Esophagus muscularis mucosa (tissue), 4 donors: Measurements from ENCODE around the gene PLEKHA5. TPM values are rescaled to one million over a fixed set of nuclear protein-coding genes. Genes with fewer than 3 reads are reported as not detected.

Source experiments
- DNase-seq: peaks from one replicate; pipeline ENCODE4 v3.0.0-alpha.2; 2017; ENCODE audit errors: extremely low spot score
- H3K27ac ChIP-seq, 4 donors: fragments of 200-600 bp; sonication (generic); replicated peaks in 1 of 4; 1 replicate in 3 of 4; 2 replicates in 1 of 4; pipeline ENCODE4 v1.5.1; 2016 to 2019; ENCODE audit warnings: mild to moderate bottlenecking in 1 of 4
- H3K27me3 ChIP-seq, 4 donors: fragments of 200-600 bp; sonication (generic); one replicate each; pipeline versions ENCODE4 v1.5.1 to v1.6.0; 2016 to 2019
- H3K36me3 ChIP-seq, 4 donors: fragments of 200-600 bp; sonication (generic); one replicate each; pipeline ENCODE4 v1.5.1; 2016 to 2019
- H3K4me1 ChIP-seq, 4 donors: fragments of 200-600 bp; sonication (generic); one replicate each; pipeline ENCODE4 v1.5.1; 2016 to 2019
- H3K4me3 ChIP-seq, 4 donors: fragments of 200-600 bp; sonication (generic); 1 replicate in 2 of 4; 2 replicates in 2 of 4; pipeline ENCODE4 v1.5.1; 2016 to 2019; ENCODE audit warnings: mild to moderate bottlenecking in 4 of 4, moderate library complexity in 1 of 4
- H3K9me3 ChIP-seq, 4 donors: fragments of 200-600 bp; sonication (generic); 1 replicate in 3 of 4; 2 replicates in 1 of 4; pipeline ENCODE4 v1.5.1; 2016 to 2019
- CTCF ChIP-seq, 3 experiments: fragments of 200-600 bp in 2 of 3; fragments of 450-650 bp in 1 of 3; sonication (generic) in 2 of 3; IDR thresholded peaks; one replicate each; pipeline ENCODE4 v1.5.1; 2017 to 2019; ENCODE audit warnings: antibody characterized with exemption in 3 of 3, mild to moderate bottlenecking in 2 of 3, moderate library complexity in 1 of 3
- EP300 ChIP-seq: sonication (generic); formaldehyde crosslinking; IDR thresholded peaks from one replicate; pipeline ENCODE4 v1.6.1; 2017; ENCODE audit warnings: antibody characterized with exemption
- POLR2A ChIP-seq: fragments of 450-650 bp; IDR thresholded peaks from one replicate; pipeline ENCODE4 v1.6.1; 2017; ENCODE audit warnings: antibody characterized with exemption, moderate library complexity, mild to moderate bottlenecking, low read depth
- POLR2AphosphoS5 ChIP-seq, 2 donors: sonication (generic); formaldehyde crosslinking; IDR thresholded peaks; one replicate each; pipeline ENCODE4 v1.6.1; 2017; ENCODE audit warnings: antibody characterized with exemption in 2 of 2
- WGBS: methylation state at CpG from one replicate; pipeline ENCODE4 v1.1.5; 2018; 5-methylcytosine and 5-hydroxymethylcytosine counted together
- intact Hi-C: fragments of 100-400 bp; cut with DNase I; formaldehyde crosslinking; loops from one replicate; pipeline ENCODE4 v1.15.1; 2023
- total RNA-seq, 4 donors: library from RNA; depleted of rRNA; stranded (reverse); fragments of >200 nt; gene quantifications; one replicate each; pipeline versions ENCODE4 v1.1.0 to v1.2.1, GENCODE V29; 2016

Gene PLEKHA5
- total RNA-seq, 4 donors from 2014 or later = 50.7 to 88.5 (median 58.6) TPM

GRCh38 chr12:19130224-19131024 lies 891 bp downstream of the PLEKHA5 start:
- intact Hi-C loops = loop anchor here (10.0 kb wide), 1 partner anchor 54 kb away; no protein-coding TSS in a partner anchor
- H3K27me3 ChIP-seq = no peaks in the 10 kb centered on the region
- peak overlapping the region; percentile 94 to 97 (median 96) for H3K27ac ChIP-seq
- under 1% methylated on average over 33 of the region's 61 CpGs for WGBS
- TF ChIP-seq POLR2AphosphoS5 (IDR thresholded peaks at IDR 0.05) (peak in 1 of 2 donors; percentile 36), EP300 (no peak), POLR2A (no peak), CTCF (IDR thresholded peaks at IDR 0.05) (peak in 1 of 3 experiments; percentile 4)
- no peaks in the 10 kb centered on the region for H3K36me3 ChIP-seq
- peaks cover 0 to 25% (median 14%) of the 10 kb centered on the region in 4 donors for H3K9me3 ChIP-seq
- peak overlapping the region; percentile 86 to 100 (median 98) for H3K4me3 ChIP-seq
- DNase-seq = no peak
- peaks cover 0 to 38% (median 34%) of the 10 kb centered on the region in 4 donors for H3K4me1 ChIP-seq

GRCh38 chr12:19131025-19131444 lies 1.5 kb downstream of the PLEKHA5 start:
- Histone ChIP-seq H3K36me3 (no peaks in the 10 kb centered on the region), H3K27me3 (no peaks in the 10 kb centered on the region), H3K9me3 (peaks cover 0 to 23% (median 14%) of the 10 kb centered on the region in 4 donors), H3K4me1 (peaks cover 0 to 44% (median 38%) of the 10 kb centered on the region in 4 donors), H3K27ac (peak overlapping the region; percentile 94 to 97 (median 96)), H3K4me3 (peak overlapping the region; percentile 86 to 100 (median 98))
- intact Hi-C loops = loop anchor here (10.0 kb wide), 1 partner anchor 54 kb away; no protein-coding TSS in a partner anchor
- DNase-seq = no peak
- no peak for TF ChIP-seq EP300
- no peak for TF ChIP-seq POLR2A
- TF ChIP-seq CTCF (IDR thresholded peaks at IDR 0.05) = no peak
- TF ChIP-seq POLR2AphosphoS5 (IDR thresholded peaks at IDR 0.05) = no peak
- 7% methylated on average over 7 of the region's 7 CpGs for WGBS

- DNase-seq = no peak
- peaks cover 0 to 5% (median 0%) of the 10 kb centered on the region in 4 donors for H3K36me3 ChIP-seq
- 85% methylated on average over 4 of the region's 4 CpGs for WGBS
- intact Hi-C loops = loop anchor here (10.0 kb wide), 1 partner anchor 46 kb away; no protein-coding TSS in a partner anchor
- H3K27me3 ChIP-seq = no peaks in the 10 kb centered on the region
- no peaks in the 10 kb centered on the region for H3K9me3 ChIP-seq
- TF ChIP-seq POLR2A (no peak), POLR2AphosphoS5 (IDR thresholded peaks at IDR 0.05) (no peak), EP300 (no peak), CTCF (IDR thresholded peaks at IDR 0.05) (no peak)
- H3K4me3 ChIP-seq = no peak overlapping the region
- H3K4me1 ChIP-seq = peaks cover 25 to 72% (median 63%) of the 10 kb centered on the region in 4 donors
- H3K27ac ChIP-seq = no peak overlapping the region
Measured at GRCh38 chr12:19138551-19138950, 9.0 kb downstream of the PLEKHA5 start.

GRCh38 chr12:19138956-19139355 lies 9.4 kb downstream of the PLEKHA5 start:
- intact Hi-C loops = loop anchor here (10.0 kb wide), 1 partner anchor 46 kb away; no protein-coding TSS in a partner anchor
- H3K27me3 ChIP-seq = no peaks in the 10 kb centered on the region
- H3K4me1 ChIP-seq = peaks cover 26 to 75% (median 60%) of the 10 kb centered on the region in 4 donors
- no peaks in the 10 kb centered on the region for H3K9me3 ChIP-seq
- peaks cover 0 to 5% (median 0%) of the 10 kb centered on the region in 4 donors for H3K36me3 ChIP-seq
- no peak overlapping the region for H3K27ac ChIP-seq
- H3K4me3 ChIP-seq = no peak overlapping the region
- no peak for TF ChIP-seq POLR2A
- TF ChIP-seq POLR2AphosphoS5 (IDR thresholded peaks at IDR 0.05) = no peak
- TF ChIP-seq EP300 = no peak
- no peak for TF ChIP-seq CTCF (IDR thresholded peaks at IDR 0.05)
- DNase-seq = no peak
- 85% methylated on average over 3 of the region's 3 CpGs for WGBS
